ENCODE results near the gene IL16.
"Not testable (repeated sequence)": the region's sequence is repeated elsewhere in the genome, so short reads cannot be mapped to it uniquely, and the experiment has no call there.

IL16 gene

DNA sequence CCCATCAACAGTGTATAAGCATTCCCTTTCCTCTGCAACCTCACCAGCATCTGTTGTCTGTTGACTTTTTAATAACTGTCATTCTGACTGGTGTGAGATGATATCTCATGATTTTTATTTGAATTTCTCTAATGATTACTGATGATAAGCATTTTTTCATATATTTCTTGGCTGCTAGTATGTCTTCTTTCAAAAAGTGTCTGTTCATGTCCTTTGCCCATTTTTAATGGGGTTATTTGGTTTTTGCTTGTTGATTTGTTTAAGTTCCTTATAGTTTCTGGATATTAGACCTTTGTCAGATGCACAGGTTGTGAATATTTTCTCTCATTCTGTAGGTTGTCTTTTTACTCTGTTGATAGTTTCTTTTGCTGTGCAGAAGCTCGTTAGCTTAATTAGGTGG lies 11.3 kb downstream of the IL16 start:
- not testable (repeated sequence) for DNase-seq (ENCODE audit: low spot score)

GRCh38 chr15:81209635-81210034 lies 13.0 kb downstream of the IL16 start:
- DNase-seq (ENCODE audit: low spot score): no peak

DNA sequence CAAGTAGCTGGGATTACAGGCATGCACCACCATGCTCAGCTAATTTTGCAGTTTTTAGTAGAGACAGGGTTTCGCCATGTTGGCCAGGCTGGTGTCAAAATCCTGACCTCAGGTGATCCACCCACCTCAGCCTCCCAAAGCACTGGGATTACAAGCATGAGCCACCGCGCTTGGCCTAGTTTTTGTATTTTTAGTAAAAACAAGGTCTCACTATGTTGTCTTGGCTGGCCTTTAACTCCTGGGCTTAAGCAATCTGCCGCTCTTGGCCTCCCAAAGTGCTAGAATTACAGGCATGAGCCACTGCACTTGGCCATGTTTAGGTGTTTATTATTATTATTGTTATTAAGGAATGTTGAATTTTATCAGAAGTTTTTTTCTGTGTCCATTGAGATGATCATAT lies 14.7 kb downstream of the IL16 start:
- no peak for DNase-seq (ENCODE audit: low spot score)

GRCh38 chr15:81213982-81214381 lies 17.3 kb downstream of the IL16 start:
- DNase-seq (ENCODE audit: low spot score): no peak

- no peak for DNase-seq (ENCODE audit: low spot score)
Measured at GRCh38 chr15:81215531-81215930, 18.9 kb downstream of the IL16 start.

DNA sequence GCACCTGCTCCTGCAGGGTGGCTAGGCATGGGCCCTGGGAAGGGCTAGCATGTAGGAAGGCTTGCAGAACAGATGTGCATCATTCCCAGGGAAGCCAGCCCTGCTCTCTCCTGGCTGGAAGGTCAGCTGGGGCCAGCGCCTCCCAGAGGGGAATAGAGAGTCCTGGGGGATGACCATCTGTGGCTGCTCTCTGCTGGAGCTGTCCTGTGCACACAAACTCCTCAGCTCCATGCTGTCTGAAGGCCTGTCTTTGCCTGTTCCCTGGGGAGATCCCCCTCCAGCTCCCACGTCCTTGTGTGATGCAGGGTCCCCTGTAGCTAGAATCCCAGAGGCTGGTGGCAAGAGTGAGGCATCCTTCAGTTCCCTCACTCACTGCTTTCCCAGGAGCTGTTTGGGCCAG lies 19.3 kb downstream of the IL16 start:
- no peak for DNase-seq (ENCODE audit: low spot score)

- DNase-seq (ENCODE audit: low spot score): no peak
Measured at GRCh38 chr15:81216422-81216821, 19.7 kb downstream of the IL16 start.

DNA sequence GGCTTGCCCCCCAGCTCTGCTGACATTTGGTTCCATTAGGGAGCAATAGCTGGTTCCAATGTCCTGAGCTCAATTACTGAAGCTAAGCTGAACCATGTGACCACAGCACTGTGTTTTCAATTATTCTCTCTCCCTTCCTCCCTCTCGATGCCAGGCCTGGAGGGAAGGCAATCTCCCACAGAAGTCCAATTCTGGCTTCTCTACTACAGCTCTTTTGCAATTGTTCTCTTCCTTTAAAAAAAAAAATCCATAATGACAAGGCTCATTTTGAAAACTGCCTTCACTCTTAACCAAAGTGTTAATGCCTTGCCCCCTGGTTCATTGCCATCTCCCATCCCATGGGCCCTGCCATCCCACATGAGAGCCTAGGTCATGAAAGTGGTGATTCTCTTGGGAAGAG lies 24.8 kb downstream of the IL16 start:
- no peak for DNase-seq (ENCODE audit: low spot score)

DNA sequence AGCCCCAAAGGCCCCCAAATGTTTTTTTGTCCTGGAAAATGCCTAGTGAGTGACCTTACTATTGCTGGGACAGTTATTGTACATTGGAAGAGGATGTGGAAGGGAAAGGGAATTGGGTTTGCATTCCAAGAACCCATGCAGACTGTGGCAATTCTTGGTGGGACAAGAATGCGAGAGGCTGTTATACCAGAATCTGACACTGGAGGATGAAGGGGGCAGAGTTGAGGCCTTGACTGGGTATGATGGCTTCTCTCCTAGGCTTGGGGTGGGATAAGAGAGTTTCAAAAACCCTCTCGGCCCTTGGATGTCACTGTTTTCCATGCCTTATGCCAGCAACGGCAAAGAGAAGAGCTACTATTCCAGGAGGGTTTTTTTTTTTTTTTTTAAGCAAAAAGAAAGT lies 25.3 kb downstream of the IL16 start:
- no peak for DNase-seq (ENCODE audit: low spot score)

DNA sequence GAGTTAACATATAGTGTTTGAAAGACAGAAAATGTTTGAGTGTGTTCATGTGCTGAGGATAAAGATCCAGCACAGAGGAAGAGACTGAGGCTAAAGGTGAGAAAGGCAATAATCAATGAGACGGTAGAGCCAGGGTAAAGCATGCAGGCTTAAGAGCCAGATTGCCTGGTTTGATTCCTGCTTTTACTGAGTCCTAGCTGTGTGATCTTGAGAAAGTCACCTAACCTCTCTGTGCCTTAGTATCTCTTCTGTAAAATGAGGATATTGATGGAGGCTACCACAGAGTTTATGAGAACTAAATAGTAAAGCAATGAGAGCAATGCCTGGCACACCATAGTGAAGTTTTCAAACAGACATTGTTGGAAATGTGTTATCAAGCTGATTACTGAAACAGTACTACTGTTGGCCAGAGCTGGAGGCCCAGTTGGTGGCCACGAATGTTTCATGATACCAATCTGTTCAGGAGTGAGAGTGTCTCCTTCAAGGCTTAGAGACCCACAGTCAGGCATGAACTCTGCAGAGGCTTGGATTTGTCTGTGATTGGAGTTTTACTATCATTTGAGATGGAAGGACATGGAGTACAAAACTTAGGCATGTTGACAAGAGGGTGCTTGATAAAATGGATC lies 26.8 kb downstream of the IL16 start:
- DNase-seq (ENCODE audit: low spot score): no peak

GRCh38 chr15:81224232-81224631 lies 27.6 kb downstream of the IL16 start:
- no peak for DNase-seq (ENCODE audit: low spot score)

GRCh38 chr15:81225161-81225671 lies 28.5 kb downstream of the IL16 start:
- no peak for DNase-seq (ENCODE audit: low spot score)

DNA sequence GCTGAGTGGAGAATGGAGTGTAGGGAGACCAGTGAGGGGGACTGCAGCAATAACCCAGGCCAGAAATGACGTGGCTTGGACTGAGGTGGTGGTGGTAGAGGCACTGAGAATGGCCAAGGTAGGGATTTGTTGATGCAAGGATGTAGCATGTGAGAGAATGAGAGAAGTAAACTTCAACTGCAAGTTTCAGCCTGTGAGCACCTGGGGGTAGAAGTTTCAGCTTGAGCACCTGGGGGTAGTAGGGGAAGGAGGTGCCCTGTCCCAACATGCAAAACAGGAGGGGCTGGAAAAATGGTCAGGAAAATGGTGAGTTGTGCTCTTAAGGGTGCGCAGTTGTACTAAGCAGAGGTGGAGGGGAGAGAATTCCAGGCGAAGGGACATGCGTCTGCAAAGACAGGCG lies 31.0 kb downstream of the IL16 start:
- no peak for DNase-seq (ENCODE audit: low spot score)

GRCh38 chr15:81229586-81229985 lies 32.9 kb downstream of the IL16 start:
- DNase-seq (ENCODE audit: low spot score): no peak

- DNase-seq (ENCODE audit: low spot score): no peak
Measured at GRCh38 chr15:81235276-81236123, 38.8 kb downstream of the IL16 start.

GRCh38 chr15:81239190-81239589 lies 42.5 kb downstream of the IL16 start:
- no peak for DNase-seq (ENCODE audit: low spot score)

DNA sequence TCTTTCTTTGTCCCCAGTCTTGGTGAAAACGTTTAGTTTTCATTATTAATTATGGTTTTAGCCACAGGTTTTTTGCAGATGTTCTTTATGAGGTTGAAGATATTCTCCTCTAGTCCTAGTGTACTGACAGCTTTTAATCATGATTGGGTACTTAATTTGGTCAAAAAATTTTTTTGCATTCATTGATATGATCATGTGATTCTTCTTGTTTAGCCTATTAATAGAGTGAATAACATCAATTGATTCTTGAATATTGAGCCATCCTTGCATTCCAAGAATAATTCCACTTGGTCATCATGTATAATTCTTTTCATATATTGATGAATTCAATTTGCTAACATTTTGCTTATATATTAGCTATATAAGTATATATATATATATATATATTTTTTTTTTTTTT lies 46.1 kb downstream of the IL16 start:
- DNase-seq (ENCODE audit: low spot score): no peak

GRCh38 chr15:81244306-81244705 lies 47.6 kb downstream of the IL16 start:
- no peak for DNase-seq (ENCODE audit: low spot score)

- no peak for DNase-seq (ENCODE audit: low spot score)
Measured at GRCh38 chr15:81253846-81254245, 57.2 kb downstream of the IL16 start.

DNA sequence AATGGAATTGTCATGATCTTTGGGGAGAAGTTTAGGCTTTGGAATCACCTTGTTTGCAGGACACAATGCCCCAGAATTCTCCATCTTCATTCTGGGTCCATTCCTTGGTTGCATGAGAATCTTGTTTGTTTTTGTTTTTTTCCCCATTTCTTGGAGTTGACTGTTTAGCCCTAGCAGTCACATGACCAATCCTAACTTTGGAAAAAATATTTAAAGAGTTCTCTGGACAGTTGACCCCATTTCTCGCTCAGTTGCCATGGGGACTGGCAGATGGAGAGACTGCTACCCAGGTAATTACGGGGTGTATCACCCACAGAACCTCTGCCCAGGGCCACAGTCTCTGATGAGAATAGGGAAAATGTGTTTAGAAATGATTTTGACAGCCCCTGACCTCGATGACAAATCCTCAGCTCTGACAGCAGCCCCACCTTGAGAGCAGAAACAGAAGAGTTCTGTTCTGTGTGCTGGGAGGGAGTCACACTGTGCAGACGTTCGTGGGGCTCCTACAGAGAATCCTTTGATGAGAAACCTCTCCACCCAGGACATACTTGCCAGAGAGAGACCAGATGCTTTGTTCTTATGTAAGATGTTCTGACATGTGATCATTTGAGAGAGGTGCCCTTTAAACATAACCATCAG lies 57.7 kb downstream of the IL16 start:
- no peak for DNase-seq (ENCODE audit: low spot score)

GRCh38 chr15:81254916-81255290 lies 58.2 kb downstream of the IL16 start:
- DNase-seq (ENCODE audit: low spot score): no peak

DNA sequence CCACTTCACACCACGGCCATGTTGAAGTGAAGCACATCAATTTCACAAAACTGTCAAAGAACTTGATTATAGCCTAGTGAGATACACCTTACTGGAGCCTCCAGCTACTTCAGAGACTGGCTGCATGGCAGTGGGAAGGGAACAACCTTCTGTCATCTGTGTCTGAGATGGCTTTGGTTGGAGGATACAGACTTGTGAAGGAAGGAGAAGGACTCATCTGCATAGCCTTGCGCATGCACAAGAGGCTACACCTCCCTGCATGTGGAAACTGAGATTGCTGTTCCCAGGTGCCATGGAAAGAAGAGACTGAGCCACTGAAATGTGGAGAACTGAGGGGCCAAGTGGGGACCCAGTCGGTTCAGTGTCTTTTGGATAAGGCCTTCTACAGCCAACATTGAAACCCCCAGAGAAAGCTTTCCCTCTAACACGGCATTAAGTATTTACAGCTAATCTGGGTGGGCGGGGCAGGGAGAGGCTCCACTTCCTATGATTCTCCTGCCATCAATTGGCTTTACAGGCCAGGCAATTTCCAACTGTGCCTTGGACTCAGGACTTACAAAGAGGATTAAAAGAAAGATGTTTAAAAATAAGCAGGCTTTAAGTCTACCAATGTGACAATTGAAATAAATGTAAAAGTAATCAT lies 58.8 kb downstream of the IL16 start:
- DNase-seq (ENCODE audit: low spot score): no peak

DNA sequence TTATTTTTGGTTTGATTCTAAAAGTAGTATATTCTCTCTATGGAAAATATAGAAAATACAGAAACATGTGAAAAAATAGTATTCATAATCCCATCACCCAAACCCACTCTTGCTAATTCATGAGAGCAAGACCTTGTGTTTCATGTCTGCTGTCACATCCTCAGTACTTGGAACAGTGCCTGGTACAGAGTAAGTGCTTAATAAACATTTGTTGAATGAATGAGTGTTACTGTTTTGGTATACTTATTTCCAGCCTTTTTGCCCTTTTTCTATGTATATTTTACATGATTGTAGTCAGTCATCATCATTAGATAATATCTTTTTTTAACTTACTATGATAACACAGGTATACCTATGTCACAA lies 59.3 kb downstream of the IL16 start:
- DNase-seq (ENCODE audit: low spot score): no peak
